Endothelial cell of umbilical vein (primary cell): ENCODE results near the gene RFK. TPM values are rescaled to one million over a fixed set of nuclear protein-coding genes. Genes with fewer than 3 reads are reported as not detected.

Experiments used
- BruUV-seq: library from RNA; stranded (reverse); fragments of 400-500 nt; replicated peaks from 2 replicates; lab custom pipeline; 2021; lab: Mats Ljungman, UMichigan
- CTCF ChIA-PET: fragments of 300-600, 350-600 bp; sonication (Branson Sonifier 250); formaldehyde crosslinking; loops from one replicate; lab custom pipeline; 2021; ENCODE audit warnings: antibody characterized with exemption, inconsistent platforms; lab: Charles Lee
- POLR2A ChIA-PET: fragments of 300-600, 350-600 bp; sonication (Branson Sonifier 250); formaldehyde crosslinking; loops from one replicate; lab custom pipeline; 2021; ENCODE audit warnings: antibody characterized with exemption, inconsistent platforms; lab: Charles Lee
- DNase-seq: peaks from one replicate; pipeline ENCODE4 v3.0.0-alpha.2; 2011; ENCODE audit warnings: low read depth, low spot score
- FAIRE-seq: peaks from 2 replicates; lab custom pipeline; 2011; peaks lifted over from hg19 to GRCh38; lab: Jason Lieb, UNC
- H2AFZ ChIP-seq: 2 replicates; pipeline ENCODE4 v1.6.0; 2012; ENCODE audit warnings: low read depth, low read length, control low read depth, inconsistent platforms
- H3K27ac ChIP-seq: 2 replicates; pipeline ENCODE4 v1.5.1; 2011; ENCODE audit warnings: low read depth, mild to moderate bottlenecking, control low read depth, low read length, moderate library complexity; ENCODE audit not compliant: insufficient read depth
- H3K27me3 ChIP-seq, 2 experiments: 2 replicates each; pipeline versions ENCODE4 v1.6.0 to v1.6.1; 2011; ENCODE audit warnings: low read length in 2 of 2, mixed read lengths in 1 of 2; ENCODE audit not compliant: control insufficient read depth in 2 of 2, insufficient read depth in 2 of 2
- H3K36me3 ChIP-seq, 2 experiments: 2 replicates in 1 of 2; 3 replicates in 1 of 2; pipeline ENCODE4 v1.5.1; 2011; ENCODE audit warnings: low read length in 2 of 2, mild to moderate bottlenecking in 1 of 2, moderate library complexity in 1 of 2; ENCODE audit not compliant: control insufficient read depth in 2 of 2, insufficient read depth in 2 of 2; ENCODE audit errors: extremely low read depth in 1 of 2
- H3K4me1 ChIP-seq: 3 replicates; pipeline ENCODE4 v1.5.1; 2011; ENCODE audit warnings: mild to moderate bottlenecking, low read length; ENCODE audit not compliant: control insufficient read depth, insufficient read depth; ENCODE audit errors: extremely low read depth
- H3K4me2 ChIP-seq: 2 replicates; pipeline ENCODE4 v1.6.1; 2011; ENCODE audit warnings: low read length, control low read depth, mixed read lengths; ENCODE audit not compliant: insufficient read depth
- H3K4me3 ChIP-seq, 3 experiments: fragments of 200-600 bp in 1 of 3; sonication (generic), shearing (Covaris generic) in 1 of 3; replicated peaks in 1 of 3; 2 replicates each; pipeline ENCODE4 v1.5.1; 2011 to 2016; ENCODE audit warnings: control low read depth in 3 of 3, low read length in 3 of 3, mild to moderate bottlenecking in 2 of 3, inconsistent platforms in 1 of 3, low read depth in 1 of 3, moderate library complexity in 1 of 3; ENCODE audit not compliant: insufficient read depth in 1 of 3
- H3K79me2 ChIP-seq: 2 replicates; pipeline ENCODE4 v1.6.0; 2012; ENCODE audit warnings: low read length, inconsistent platforms; ENCODE audit not compliant: control insufficient read depth, insufficient read depth
- H3K9ac ChIP-seq: replicated peaks from 2 replicates; pipeline ENCODE3; 2011; ENCODE audit warnings: low read length, control low read depth; ENCODE audit not compliant: insufficient read depth; ENCODE audit errors: extremely low read depth
- H3K9me1 ChIP-seq: replicated peaks from 3 replicates; pipeline ENCODE4 v1.6.0; 2011; ENCODE audit warnings: mild to moderate bottlenecking, low read length; ENCODE audit not compliant: control insufficient read depth, insufficient read depth; ENCODE audit errors: extremely low read depth
- H3K9me3 ChIP-seq: replicated peaks from 2 replicates; pipeline ENCODE4 v1.5.1; 2012; ENCODE audit warnings: low read length, inconsistent platforms; ENCODE audit not compliant: control insufficient read depth, insufficient read depth
- H4K20me1 ChIP-seq: replicated peaks from 2 replicates; pipeline ENCODE3; 2011; ENCODE audit warnings: mild to moderate bottlenecking, low read length; ENCODE audit not compliant: control insufficient read depth, insufficient read depth; ENCODE audit errors: extremely low read depth
- CTCF ChIP-seq, 2 donors: IDR thresholded peaks; 1 replicate in 1 of 2; 2 replicates in 1 of 2; pipeline ENCODE4 v1.5.1; 2011; ENCODE audit warnings: low read length in 2 of 2, mild to moderate bottlenecking in 2 of 2, moderate library complexity in 2 of 2, control low read depth in 1 of 2, inconsistent platforms in 1 of 2, low read depth in 1 of 2; ENCODE audit not compliant: insufficient read depth in 1 of 2; ENCODE audit errors: extremely low read depth in 1 of 2
- EZH2 ChIP-seq: IDR thresholded peaks from 2 replicates; pipeline ENCODE4 v1.6.1; 2012; ENCODE audit warnings: borderline replicate concordance, low read depth, mild to moderate bottlenecking, moderate library complexity, low read length, inconsistent platforms; ENCODE audit not compliant: severe bottlenecking
- FOS ChIP-seq: IDR thresholded peaks from 2 replicates; pipeline ENCODE4 v1.6.1; 2011; ENCODE audit warnings: mild to moderate bottlenecking, low read length, moderate library complexity, borderline replicate concordance; ENCODE audit not compliant: insufficient read depth
- GATA2 ChIP-seq: IDR thresholded peaks from 2 replicates; pipeline ENCODE4 v1.7.0; 2011; ENCODE audit warnings: low read depth, mild to moderate bottlenecking, moderate library complexity, mixed read lengths, low read length; ENCODE audit not compliant: insufficient read length, insufficient read depth
- JUN ChIP-seq: IDR thresholded peaks from 2 replicates; pipeline ENCODE4 v1.6.1; 2011; ENCODE audit warnings: borderline replicate concordance, low read depth; ENCODE audit not compliant: insufficient read length, insufficient read depth
- MAX ChIP-seq: IDR thresholded peaks from 2 replicates; pipeline ENCODE4 v1.6.1; 2011; ENCODE audit not compliant: insufficient read depth, insufficient read length
- MYC ChIP-seq: IDR thresholded peaks from one replicate; pipeline ENCODE4 v1.6.1; 2011; ENCODE audit warnings: mild to moderate bottlenecking, low read depth, low read length
- POLR2A ChIP-seq: IDR thresholded peaks from 2 replicates; pipeline ENCODE4 v1.6.1; 2012; ENCODE audit warnings: low read depth, mild to moderate bottlenecking, control low read depth, low read length
- POLR2AphosphoS5 ChIP-seq: IDR thresholded peaks from 2 replicates; pipeline ENCODE4 v1.6.1; 2012; ENCODE audit warnings: low read depth, mild to moderate bottlenecking, control low read depth, low read length, moderate library complexity; ENCODE audit not compliant: insufficient read depth
- dilution Hi-C: fragments of 300-500 bp; cut with MboI; formaldehyde crosslinking; loops from one replicate; pipeline ENCODE4 v1.15.0; 2019; ENCODE audit warnings: low sequenced_read_pairs; ENCODE audit not compliant: extremely low pct_ligation_motif_present
- intact Hi-C: fragments of 100-400 bp; cut with micrococcal nuclease; formaldehyde crosslinking; loops from one replicate; pipeline ENCODE4 v1.10.0; 2022
- polyA plus RNA-seq, 4 experiments: library from polyadenylated mRNA; depleted of rRNA in 3 of 4; stranded (reverse) in 3 of 4; unstranded in 1 of 4; fragments of >200 nt; gene quantifications; 2 replicates each; pipeline versions ENCODE4 v1.2.1 to v1.2.3, GENCODE V29; 2011 to 2012; ENCODE audit warnings: missing spikeins in 1 of 4
- total RNA-seq: library from RNA; stranded (reverse); gene quantifications from 2 replicates; pipeline ENCODE4 v1.2.3, GENCODE V29; 2021

The RFK gene
- total and polyA plus RNA-seq, 2 donors (not counting 3 experiments of a cell fraction or from before 2014, with no cell fraction given): 18.1 to 32.9 TPM

GRCh38 chr9:76336027-76336426, 58.2 kb downstream of the RFK start:
- H3K9me1 ChIP-seq: no peaks in the 10 kb centered on the region
- POLR2A ChIA-PET: no interaction called here
- H3K4me3 ChIP-seq: no peak overlapping the region
- no peak overlapping the region for H3K27ac ChIP-seq
- H3K27me3 ChIP-seq: peaks cover 6 to 8% of the 10 kb centered on the region in 2 experiments
- CTCF ChIA-PET: no interaction called here
- H3K9me3 ChIP-seq: no peaks in the 10 kb centered on the region
- DNase-seq: no peak
- no peak overlapping the region for H3K4me2 ChIP-seq
- H3K79me2 ChIP-seq: no peaks in the 10 kb centered on the region
- dilution Hi-C loops (no loop called here), intact Hi-C loops (no loop called here)
- no TSS peak for BruUV-seq
- no peak for FAIRE-seq
- H3K36me3 ChIP-seq: no peaks in the 10 kb centered on the region
- H3K4me1 ChIP-seq: no peaks in the 10 kb centered on the region
- TF ChIP-seq EZH2 (no peak), MYC (no peak), JUN (no peak), POLR2A (no peak), FOS (no peak), POLR2AphosphoS5 (no peak), MAX (no peak), GATA2 (no peak), CTCF (IDR thresholded peaks at IDR 0.05; ENCODE audit: extremely low read depth in 1 of 2, insufficient read depth in 1 of 2, low read depth in 1 of 2, low read length in 2 of 2) (no peak)
- H2AFZ ChIP-seq: no peak overlapping the region
- no peak overlapping the region for H3K9ac ChIP-seq
- no peaks in the 10 kb centered on the region for H4K20me1 ChIP-seq

Other genes starting within 250 kb of the RFK start
- 11.0 and 18.1 TPM in 2 replicates for gene GCNT1, start 64.8 kb upstream of the RFK start, total RNA-seq
- 30.9 and 31.7 TPM in 2 replicates for gene GCNT1, start 64.8 kb upstream of the RFK start, polyA plus RNA-seq